C1 segment of cervical spinal cord (tissue), 14 donors: Measurements from ENCODE around the gene CDH4.

ENCODE experiments used
- DNase-seq, 14 donors: peaks; one replicate each; lab custom pipeline; 2025; lab: John Stamatoyannopoulos, UW

Gene CDH4

GRCh38 chr20:61557621-61558020 lies 305.6 kb downstream of the CDH4 start:
- DNase-seq, result no peak

GRCh38 chr20:61558726-61559125 lies 306.7 kb downstream of the CDH4 start:
- no peak for DNase-seq

- DNase-seq, result no peak
Measured at GRCh38 chr20:61559706-61560315, 307.8 kb downstream of the CDH4 start.

GRCh38 chr20:61560361-61560853 lies 308.3 kb downstream of the CDH4 start:
- no peak for DNase-seq

GRCh38 chr20:61561111-61561830 lies 309.2 kb downstream of the CDH4 start:
- no peak for DNase-seq

- no peak for DNase-seq
Measured at GRCh38 chr20:61562491-61562890, 310.4 kb downstream of the CDH4 start.

GRCh38 chr20:61562897-61563504 lies 310.9 kb downstream of the CDH4 start:
- DNase-seq, result no peak

- DNase-seq, result no peak
Measured at GRCh38 chr20:61564628-61565027, 312.6 kb downstream of the CDH4 start.

- DNase-seq, result no peak
Measured at GRCh38 chr20:61565791-61566190, 313.7 kb downstream of the CDH4 start.

GRCh38 chr20:61566691-61567090 lies 314.6 kb downstream of the CDH4 start:
- no peak for DNase-seq

GRCh38 chr20:61567204-61567603 lies 315.1 kb downstream of the CDH4 start:
- no peak for DNase-seq

GRCh38 chr20:61569825-61570224 lies 317.8 kb downstream of the CDH4 start:
- no peak for DNase-seq

GRCh38 chr20:61570646-61571195 lies 318.7 kb downstream of the CDH4 start:
- DNase-seq, result no peak

- DNase-seq, result no peak
Measured at GRCh38 chr20:61571221-61571620, 319.2 kb downstream of the CDH4 start.

GRCh38 chr20:61571916-61572711 lies 320.1 kb downstream of the CDH4 start:
- no peak for DNase-seq

GRCh38 chr20:61572789-61573188 lies 320.7 kb downstream of the CDH4 start:
- no peak for DNase-seq

GRCh38 chr20:61573415-61574305 lies 321.6 kb downstream of the CDH4 start:
- no peak for DNase-seq

GRCh38 chr20:61575151-61575937 lies 323.3 kb downstream of the CDH4 start:
- no peak for DNase-seq

- DNase-seq, result no peak
Measured at GRCh38 chr20:61576372-61576771, 324.3 kb downstream of the CDH4 start.

GRCh38 chr20:61577065-61577464 lies 325.0 kb downstream of the CDH4 start:
- DNase-seq, result no peak
